ENCODE measurements around the gene FRMD4A.
"Not testable (repeated sequence)": the region's sequence is repeated elsewhere in the genome, so short reads cannot be mapped to it uniquely, and the experiment has no call there.

FRMD4A gene

GRCh38 chr10:14102056-14102455 lies 228.7 kb downstream of the FRMD4A start:
- DNase-seq (ENCODE audit: low spot score) = no peak

DNA sequence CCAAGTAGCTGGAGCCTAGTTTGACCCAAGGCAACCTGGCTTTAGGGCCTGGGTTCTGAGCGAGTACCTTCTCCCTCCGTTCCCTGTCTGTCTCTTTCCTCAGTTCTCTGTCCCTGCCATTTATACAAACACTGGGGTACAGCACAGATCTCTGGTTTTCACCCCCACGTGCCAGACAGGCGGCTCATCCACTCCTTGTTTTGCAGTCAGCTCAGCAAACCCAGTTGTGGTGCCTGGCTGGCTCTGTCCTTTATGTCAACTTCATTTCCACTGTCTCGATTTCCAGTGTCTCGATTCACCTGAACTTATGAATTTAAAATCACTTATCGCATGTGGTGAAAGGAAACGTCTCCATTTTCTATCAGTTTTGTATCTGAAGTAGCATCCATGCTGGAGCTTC lies 230.8 kb downstream of the FRMD4A start:
- no peak for DNase-seq (ENCODE audit: low spot score)

GRCh38 chr10:14093730-14094484 lies 236.8 kb downstream of the FRMD4A start:
- DNase-seq (ENCODE audit: low spot score) = peak; percentile 65

DNA sequence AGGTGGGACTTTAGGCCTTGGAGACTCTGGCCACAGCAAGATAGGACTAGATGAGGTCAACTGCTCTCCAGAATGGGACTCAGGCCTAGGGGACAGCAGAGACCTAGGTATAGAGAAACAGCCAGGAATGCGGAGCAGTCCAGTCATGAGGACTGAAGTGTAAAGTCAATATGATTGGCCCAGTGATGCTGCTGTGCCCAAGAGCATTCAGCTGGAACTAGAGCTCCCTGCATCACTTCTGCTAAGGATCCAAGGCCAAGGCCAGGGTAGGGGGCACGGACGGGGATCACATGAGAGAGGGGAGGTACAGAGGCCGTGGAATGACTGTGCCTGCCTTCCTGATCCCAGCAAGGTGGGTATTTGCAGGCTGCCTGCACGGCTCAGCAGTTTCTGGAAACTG lies 237.9 kb downstream of the FRMD4A start:
- no peak for DNase-seq (ENCODE audit: low spot score)

- peak; percentile 25 for DNase-seq (ENCODE audit: low spot score)
Measured at GRCh38 chr10:14089556-14090292, 241.0 kb downstream of the FRMD4A start.

GRCh38 chr10:14087566-14087965 lies 243.2 kb downstream of the FRMD4A start:
- no peak for DNase-seq (ENCODE audit: low spot score)

DNA sequence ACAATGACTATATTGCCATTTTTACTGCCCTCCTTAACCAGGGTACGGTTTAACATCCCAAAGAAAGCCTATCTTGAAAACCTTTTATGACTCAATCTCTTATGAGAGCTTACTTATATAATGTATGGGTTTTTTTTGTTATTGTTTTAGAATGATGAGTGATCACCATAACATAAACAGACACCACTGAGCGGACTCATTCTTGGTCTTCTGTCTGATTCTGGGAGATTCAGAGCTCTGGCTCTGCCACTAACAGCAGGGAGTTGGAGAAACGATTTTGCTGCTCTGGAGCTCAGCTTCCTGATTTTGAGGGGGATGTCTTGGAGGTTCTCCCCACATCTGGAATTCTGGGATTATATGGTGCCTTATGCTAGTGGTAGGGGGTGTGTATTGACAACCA lies 244.1 kb downstream of the FRMD4A start:
- no peak for DNase-seq (ENCODE audit: low spot score)

DNA sequence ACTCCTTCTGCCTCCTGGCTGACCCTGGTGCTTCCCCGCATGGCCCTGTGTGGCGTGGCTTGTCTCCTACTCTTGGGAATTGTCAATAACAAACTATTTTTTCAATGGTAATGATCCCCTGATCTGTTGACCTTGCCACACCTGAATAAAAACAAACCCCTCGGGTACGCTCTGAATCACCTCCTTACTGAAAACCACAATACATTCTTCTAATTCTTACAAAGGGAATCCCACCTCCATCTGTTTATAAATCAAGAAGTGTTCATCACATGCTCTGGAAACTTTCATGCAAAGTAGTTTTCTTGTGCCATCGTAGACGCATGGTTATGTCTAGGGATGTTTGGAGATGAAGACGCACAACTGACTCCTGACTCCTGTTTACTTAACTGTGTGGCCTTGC lies 245.8 kb downstream of the FRMD4A start:
- DNase-seq (ENCODE audit: low spot score) = no peak

- no peak for DNase-seq (ENCODE audit: low spot score)
Measured at GRCh38 chr10:14080795-14081194, 249.9 kb downstream of the FRMD4A start.

DNA sequence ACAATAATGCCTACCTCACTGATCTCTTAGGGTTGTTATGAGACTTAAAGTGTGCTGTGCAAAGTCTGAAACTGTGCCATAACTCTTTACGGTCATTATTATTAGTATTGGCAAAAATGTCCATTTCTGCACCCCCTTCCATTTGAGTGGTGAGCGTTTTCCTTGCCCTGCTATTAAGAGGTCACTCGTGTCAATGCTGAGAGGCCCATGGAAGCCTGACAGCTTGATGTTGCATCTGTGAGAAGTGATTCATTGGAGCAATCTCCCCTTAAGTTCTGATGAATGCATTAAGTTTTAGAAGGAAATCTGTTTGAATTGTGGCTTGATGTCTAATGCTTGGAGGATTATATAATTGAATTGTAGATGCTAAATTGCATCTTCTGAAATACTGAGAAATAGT lies 253.3 kb downstream of the FRMD4A start:
- DNase-seq (ENCODE audit: low spot score) = no peak

DNA sequence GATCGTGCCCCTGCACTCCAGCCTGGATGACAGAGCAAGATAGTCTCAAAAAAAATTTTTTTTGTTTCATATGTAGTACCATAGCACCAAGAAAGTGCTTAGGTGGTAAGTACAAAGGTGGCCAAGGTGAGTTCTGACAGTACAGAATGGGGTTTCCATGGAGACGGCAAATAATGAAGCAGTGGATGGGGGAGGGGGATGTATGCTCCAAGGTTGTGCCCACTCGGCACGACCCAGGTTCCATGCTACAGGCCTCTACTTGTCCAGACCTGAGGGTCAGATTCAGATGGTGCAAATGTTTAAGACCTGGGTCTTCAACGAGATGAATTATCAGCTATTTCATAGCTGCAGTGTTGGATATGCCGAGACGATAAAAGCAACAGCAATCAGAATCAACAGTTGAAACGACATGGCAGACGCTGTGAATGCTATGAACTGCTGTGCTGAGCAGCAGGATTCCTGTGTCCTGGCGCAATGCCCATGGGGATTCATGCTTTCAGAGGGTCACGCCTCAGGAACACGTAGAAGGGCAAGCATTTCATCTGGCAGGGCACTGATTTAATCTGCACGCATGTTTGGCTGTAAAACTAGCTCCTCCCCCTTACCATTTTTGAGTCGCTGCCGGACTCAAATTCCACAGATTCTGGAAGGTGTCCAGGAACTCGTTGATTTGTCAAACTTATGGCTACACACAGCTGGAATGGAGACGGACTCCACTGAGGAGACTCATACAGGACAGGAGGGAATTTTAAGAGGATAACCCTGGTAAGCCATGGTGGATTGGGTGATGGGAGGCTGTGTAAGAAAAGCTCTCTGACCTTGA lies 256.5 kb downstream of the FRMD4A start:
- DNase-seq (ENCODE audit: low spot score) = no peak

GRCh38 chr10:14072541-14072940 lies 258.2 kb downstream of the FRMD4A start:
- no peak for DNase-seq (ENCODE audit: low spot score)

- DNase-seq (ENCODE audit: low spot score) = no peak
Measured at GRCh38 chr10:14071956-14072355, 258.8 kb downstream of the FRMD4A start.

DNA sequence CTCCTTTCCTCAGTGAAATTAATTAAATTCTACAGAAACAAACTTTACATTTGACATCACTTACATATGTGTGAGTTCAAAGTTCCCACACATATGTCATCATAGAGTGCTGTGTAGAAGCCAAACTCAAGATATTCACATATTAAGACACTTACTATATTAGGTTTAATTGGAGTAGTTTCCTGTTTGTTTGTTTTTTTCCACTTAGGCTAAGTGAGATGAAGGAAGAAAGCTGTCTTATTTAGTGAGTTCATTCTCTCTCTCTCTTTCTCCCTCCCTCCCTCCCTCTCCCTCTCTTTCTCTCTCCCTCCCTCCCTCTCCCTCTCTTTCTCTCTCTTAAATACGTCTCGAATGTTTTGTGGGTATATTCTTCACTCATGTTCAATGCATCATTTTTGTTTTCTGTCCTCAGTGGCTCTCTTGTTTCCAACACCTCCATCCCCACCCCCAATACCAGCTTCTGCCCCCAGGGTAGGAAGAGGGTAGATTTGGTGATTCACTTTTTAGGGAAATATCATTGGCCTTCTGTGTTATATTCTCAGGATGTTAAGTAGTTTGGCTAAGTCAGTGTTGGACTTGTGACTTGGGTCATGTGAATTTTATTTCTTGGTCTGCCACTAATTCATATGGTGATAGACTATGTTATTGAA lies 262.0 kb downstream of the FRMD4A start:
- DNase-seq (ENCODE audit: low spot score) = no peak

- not testable (repeated sequence) for DNase-seq (ENCODE audit: low spot score)
Measured at GRCh38 chr10:14067638-14068037, 263.1 kb downstream of the FRMD4A start.

DNA sequence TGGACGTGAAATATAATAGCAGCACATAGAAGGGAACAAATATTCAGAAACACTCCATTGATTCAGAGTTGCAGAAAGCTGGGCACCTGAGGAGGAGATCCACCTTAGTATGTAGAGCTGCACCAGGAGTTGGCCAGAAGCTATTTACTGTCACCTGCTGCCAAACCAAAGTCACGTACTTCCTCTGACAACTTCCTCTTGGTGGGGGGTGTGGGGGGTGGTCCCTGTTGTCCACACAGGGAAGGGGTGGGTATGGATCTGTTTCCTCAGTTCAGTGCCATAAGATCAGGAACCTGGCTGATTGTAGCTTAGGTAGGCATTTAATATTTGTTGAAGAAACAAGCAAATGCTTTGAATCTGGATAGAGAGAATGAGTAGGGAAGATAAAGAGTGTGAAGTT lies 264.6 kb downstream of the FRMD4A start:
- no peak for DNase-seq (ENCODE audit: low spot score)

DNA sequence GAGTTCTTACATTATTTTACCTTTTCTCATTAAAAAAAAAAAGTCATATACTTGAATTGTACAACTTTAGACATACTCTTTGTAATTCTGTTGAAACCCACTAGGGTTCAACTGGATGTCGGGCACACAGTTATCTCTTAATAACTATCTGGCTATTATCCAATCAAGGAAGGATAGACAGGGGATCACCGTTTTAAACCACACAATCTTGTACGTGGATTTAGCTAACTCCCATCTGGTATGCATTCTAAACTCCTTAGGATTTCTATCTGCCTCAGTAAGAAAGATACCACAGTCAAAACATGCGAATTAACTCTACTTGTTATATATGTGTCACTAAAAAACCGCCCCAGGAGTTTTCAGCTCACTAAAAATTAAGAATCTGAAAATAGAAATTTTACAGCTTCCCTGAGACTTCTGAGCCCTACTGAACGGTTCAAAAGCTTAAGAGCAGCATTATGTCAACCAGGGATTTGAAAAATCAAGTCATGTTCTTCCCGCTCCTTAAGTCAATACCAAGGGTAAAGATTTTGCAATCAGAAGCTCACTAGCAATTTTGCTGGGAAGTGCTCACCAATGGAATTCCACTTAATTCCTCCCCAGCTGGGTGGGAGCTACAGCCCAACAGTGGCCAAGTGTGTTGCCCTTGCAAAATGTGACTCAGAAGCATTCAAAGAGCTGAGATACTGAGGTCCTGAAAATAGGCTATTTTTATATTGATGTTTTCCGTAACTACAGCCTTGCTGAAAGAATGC lies 267.0 kb downstream of the FRMD4A start:
- no peak for DNase-seq (ENCODE audit: low spot score)

GRCh38 chr10:14062528-14063260 lies 268.0 kb downstream of the FRMD4A start:
- DNase-seq (ENCODE audit: low spot score) = no peak

DNA sequence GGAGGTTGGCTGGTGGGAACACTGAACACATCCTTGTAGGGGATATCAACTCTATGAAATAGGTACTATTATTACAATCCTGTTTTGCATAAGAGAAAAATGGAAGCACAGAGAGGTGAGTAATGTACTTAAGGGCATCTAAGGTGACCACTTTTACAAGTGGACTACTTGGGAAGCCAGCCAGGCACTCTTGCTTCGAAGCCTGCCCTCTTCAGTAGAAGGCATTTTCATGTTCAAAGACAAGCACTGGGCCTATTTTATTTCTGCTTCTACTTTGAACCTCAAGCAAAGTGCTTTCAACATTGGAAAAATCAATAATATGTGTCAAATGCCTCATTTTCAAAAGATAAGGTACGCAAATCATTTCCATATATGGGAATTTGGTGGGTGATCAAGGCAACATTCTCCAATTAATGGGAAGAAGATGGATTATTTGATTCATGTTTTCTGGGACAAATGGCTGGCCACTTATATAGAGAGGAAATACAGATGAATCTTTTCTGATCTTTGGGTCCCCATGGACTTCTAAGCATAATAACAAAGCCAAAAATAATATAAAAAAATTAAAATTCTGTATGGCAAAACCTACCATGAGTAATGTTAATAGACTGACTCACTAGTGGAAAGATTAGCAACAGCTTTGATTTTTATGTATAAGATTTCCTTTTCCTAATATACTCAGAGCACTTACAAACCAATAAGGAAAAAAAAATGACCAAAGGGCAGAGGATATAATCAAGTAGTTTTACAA lies 270.2 kb downstream of the FRMD4A start:
- DNase-seq (ENCODE audit: low spot score) = no peak

Data from pons (tissue), 1 donor.